Activated CD8-positive, alpha-beta T cell treated with anti-CD3 and anti-CD28 coated beads for 36 hours (primary cell): ENCODE measurements around the gene CNTNAP4. TPM values are rescaled to one million over a fixed set of nuclear protein-coding genes. Genes with fewer than 3 reads are reported as not detected.

ENCODE experiments used
- ATAC-seq: fragments of 200-7000 bp; cut with Tn5 transposase; one replicate; pipeline ENCODE4 v1.10.0; 2021; ENCODE audit warnings: mild to moderate bottlenecking, moderate library complexity
- CTCF ChIA-PET: fragments of 350-600 bp; sonication (Branson Sonifier 250); formaldehyde crosslinking; loops from one replicate; lab custom pipeline; 2021; ENCODE audit warnings: antibody characterized with exemption; lab: Charles Lee
- POLR2A ChIA-PET: fragments of 350-600 bp; sonication (Branson Sonifier 250); formaldehyde crosslinking; loops from one replicate; lab custom pipeline; 2021; ENCODE audit warnings: antibody characterized with exemption; lab: Charles Lee
- DNase-seq: peaks from one replicate; pipeline ENCODE4 v3.0.0-alpha.2; 2020
- H3K27ac Mint-ChIP-seq: one replicate; pipeline ENCODE4 v1.8.0; 2021; ENCODE audit warnings: mild to moderate bottlenecking, mixed read lengths
- H3K27me3 Mint-ChIP-seq: one replicate; pipeline ENCODE4 v1.8.0; 2021; ENCODE audit warnings: mixed read lengths
- H3K36me3 Mint-ChIP-seq: one replicate; pipeline ENCODE4 v1.8.0; 2021; ENCODE audit warnings: low read depth, mixed read lengths
- H3K4me1 Mint-ChIP-seq: one replicate; pipeline ENCODE4 v1.8.0; 2021; ENCODE audit warnings: low read depth, mixed read lengths
- H3K4me3 Mint-ChIP-seq: one replicate; pipeline ENCODE4 v1.8.0; 2021; ENCODE audit warnings: mild to moderate bottlenecking, moderate library complexity, mixed read lengths
- H3K9me3 Mint-ChIP-seq: one replicate; pipeline ENCODE4 v1.8.0; 2021; ENCODE audit warnings: mixed read lengths
- CTCF ChIP-seq: fragments of 200-600 bp; IDR thresholded peaks from one replicate; pipeline ENCODE4 v1.8.0; 2022; ENCODE audit warnings: antibody characterized with exemption, mild to moderate bottlenecking
- intact Hi-C: fragments of 100-400 bp; cut with micrococcal nuclease; formaldehyde crosslinking; loops from one replicate; pipeline ENCODE4 v1.10.0; 2022
- total RNA-seq, 2 experiments: library from RNA; stranded (reverse); gene quantifications; one replicate each; pipeline ENCODE4 v1.2.3, GENCODE V29; 2021

CNTNAP4 gene
- total RNA-seq, 2 experiments from 2014 or later = not detected

- H3K27me3 Mint-ChIP-seq = no peaks in the 10 kb centered on the region
- no peak for TF ChIP-seq CTCF
- H3K36me3 Mint-ChIP-seq = no peaks in the 10 kb centered on the region
- H3K27ac Mint-ChIP-seq = no peak overlapping the region
- no peaks in the 10 kb centered on the region for H3K4me1 Mint-ChIP-seq
- ATAC-seq (no peak), DNase-seq (no peak)
- intact Hi-C loops = no loop called here
- POLR2A ChIA-PET = no interaction called here
- H3K4me3 Mint-ChIP-seq = no peak overlapping the region
- peaks cover 3% of the 10 kb centered on the region for H3K9me3 Mint-ChIP-seq
- CTCF ChIA-PET = interaction anchor here (0.9 kb wide), 1 partner anchor 12 kb away, joined by 3 read pairs; no protein-coding TSS in a partner anchor
Measured at GRCh38 chr16:76329106-76329505, 51.9 kb downstream of the CNTNAP4 start.

DNA sequence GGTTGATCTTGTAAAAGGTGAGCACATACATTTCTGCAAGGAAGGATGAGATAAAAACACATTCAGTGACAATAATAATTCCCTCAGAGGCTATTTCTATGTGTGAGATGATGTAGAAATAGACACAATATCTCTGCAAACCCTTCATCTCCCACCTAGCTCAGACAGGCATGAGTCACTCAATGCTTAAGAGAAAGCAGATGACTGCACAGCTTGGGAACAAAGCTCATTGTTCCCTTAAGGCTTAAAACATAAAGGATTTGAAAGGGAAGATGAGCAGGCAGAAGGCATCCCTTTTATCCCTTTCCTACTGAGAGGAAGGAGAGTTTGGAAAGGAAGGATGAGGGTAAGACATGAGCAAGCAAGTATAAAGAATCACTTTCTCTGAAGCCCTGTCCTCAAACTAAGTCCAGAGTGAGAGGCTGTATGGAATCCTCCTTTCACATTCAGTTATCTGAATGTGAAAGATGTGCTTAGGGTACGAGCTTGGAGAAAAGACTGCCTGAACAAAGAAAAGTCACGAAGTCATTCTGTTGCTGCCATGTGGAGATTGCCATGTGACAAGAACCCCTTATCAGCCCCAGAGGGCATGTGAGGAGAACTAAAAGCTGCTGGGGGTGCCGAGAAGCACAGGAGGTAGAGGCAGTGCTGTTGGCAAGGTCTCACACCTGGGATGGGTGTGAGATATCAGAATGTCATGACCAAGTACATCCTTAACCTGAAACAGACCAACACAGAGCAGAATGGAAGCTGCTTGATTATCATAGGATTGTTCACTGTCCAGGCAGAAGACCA lies 58.2 kb downstream of the CNTNAP4 start:
- no peaks in the 10 kb centered on the region for H3K36me3 Mint-ChIP-seq
- ATAC-seq = no peak

GRCh38 chr16:76336112-76336511 lies 58.9 kb downstream of the CNTNAP4 start:
- Mint-ChIP-seq H3K4me1 (no peaks in the 10 kb centered on the region), H3K9me3 (peaks cover 5% of the 10 kb centered on the region), H3K27me3 (no peaks in the 10 kb centered on the region), H3K36me3 (no peaks in the 10 kb centered on the region), H3K4me3 (no peak overlapping the region), H3K27ac (no peak overlapping the region)
- DNase-seq (no peak), ATAC-seq (no peak)
- no peak for TF ChIP-seq CTCF
- ChIA-PET POLR2A (no interaction called here), CTCF (no interaction called here)
- intact Hi-C loops = no loop called here

More for the DNA sequence above, 58.2 kb downstream of the CNTNAP4 start:
- Mint-ChIP-seq H3K27ac (no peak overlapping the region), H3K27me3 (no peaks in the 10 kb centered on the region), H3K4me3 (no peak overlapping the region), H3K9me3 (peaks cover 5% of the 10 kb centered on the region), H3K4me1 (no peaks in the 10 kb centered on the region)
- no peak for TF ChIP-seq CTCF
- ChIA-PET POLR2A (no interaction called here), CTCF (no interaction called here)
- DNase-seq = no peak
- intact Hi-C loops = no loop called here

- Mint-ChIP-seq H3K4me1 (no peaks in the 10 kb centered on the region), H3K36me3 (no peaks in the 10 kb centered on the region), H3K9me3 (peaks cover 5% of the 10 kb centered on the region), H3K27me3 (no peaks in the 10 kb centered on the region), H3K27ac (no peak overlapping the region), H3K4me3 (no peak overlapping the region)
- POLR2A ChIA-PET = no interaction called here
- DNase-seq = no peak
- no peak for ATAC-seq
- intact Hi-C loops = no loop called here
- no peak for TF ChIP-seq CTCF
- CTCF ChIA-PET = no interaction called here
Measured at GRCh38 chr16:76338472-76338871, 61.3 kb downstream of the CNTNAP4 start.

GRCh38 chr16:76343769-76344168 lies 66.6 kb downstream of the CNTNAP4 start:
- intact Hi-C loops = no loop called here
- no peak for DNase-seq
- CTCF ChIA-PET = no interaction called here
- Mint-ChIP-seq H3K27me3 (no peaks in the 10 kb centered on the region), H3K36me3 (no peaks in the 10 kb centered on the region), H3K9me3 (no peaks in the 10 kb centered on the region), H3K27ac (no peak overlapping the region), H3K4me3 (no peak overlapping the region), H3K4me1 (no peaks in the 10 kb centered on the region)
- POLR2A ChIA-PET = no interaction called here
- no peak for TF ChIP-seq CTCF
- ATAC-seq = no peak
